ENCODE results near the gene NCOR1.
"Not testable (repeated sequence)": the region's sequence is repeated elsewhere in the genome, so short reads cannot be mapped to it uniquely, and the experiment has no call there.

Gene NCOR1

GRCh38 chr17:16211590-16211989 lies 3.7 kb downstream of the NCOR1 start:
- Histone ChIP-seq H2BK12ac (ENCODE audit: low read length in 2 of 2) (no peak overlapping the region), H4K91ac (ENCODE audit: low read length) (no peak overlapping the region), H3K36me3 (ENCODE audit: control insufficient read depth in 1 of 2, insufficient read depth in 2 of 2, low read depth in 1 of 2, low read length in 2 of 2) (no peaks in the 10 kb centered on the region), H4K8ac (ENCODE audit: low read length) (no peak overlapping the region), H2AK5ac (ENCODE audit: low read length, severe bottlenecking) (no peak overlapping the region), H3K27me3 (ENCODE audit: control insufficient read depth in 1 of 2, insufficient read depth in 1 of 2, low read length in 2 of 2) (no peaks in the 10 kb centered on the region), H3K23ac (ENCODE audit: low read length in 2 of 2) (no peak overlapping the region), H2BK15ac (ENCODE audit: low read depth, poor library complexity, severe bottlenecking) (no peak overlapping the region), H3K27ac (ENCODE audit: low read length, poor library complexity, severe bottlenecking) (no peak overlapping the region), H3K18ac (ENCODE audit: low read depth in 1 of 2, low read length in 2 of 2) (no peak overlapping the region), H3K4me2 (ENCODE audit: low read length, poor library complexity, severe bottlenecking) (no peak overlapping the region), H3K4me1 (ENCODE audit: control insufficient read depth, insufficient read depth, low read depth, low read length) (peaks cover 10% of the 10 kb centered on the region), H3K4me3 (ENCODE audit: insufficient read depth in 1 of 2, low read depth in 1 of 2, low read length in 2 of 2) (no peak overlapping the region), H3K4ac (ENCODE audit: low read depth in 1 of 2, low read length in 2 of 2) (no peak overlapping the region), H3K79me1 (replicated peaks; ENCODE audit: low read length, poor library complexity, severe bottlenecking) (no peaks in the 10 kb centered on the region), H3K9ac (ENCODE audit: low read length) (no peak overlapping the region), H3K9me3 (ENCODE audit: control insufficient read depth, low read length) (no peaks in the 10 kb centered on the region), H2BK5ac (ENCODE audit: low read depth, low read length, poor library complexity, severe bottlenecking) (no peak overlapping the region), H2BK120ac (ENCODE audit: low read depth, low read length) (no peak overlapping the region), H2AFZ (ENCODE audit: low read depth, low read length) (no peak overlapping the region), H3K14ac (ENCODE audit: low read length in 2 of 2) (no peak overlapping the region)
- no peak for DNase-seq
- 100% methylated on average over 1 of the region's 3 CpGs for WGBS

- 95% methylated on average over 6 of the region's 6 CpGs for WGBS
- not testable (repeated sequence) for H3K23ac ChIP-seq (ENCODE audit: low read length in 2 of 2); H2BK12ac ChIP-seq (ENCODE audit: low read length in 2 of 2); H4K91ac ChIP-seq (ENCODE audit: low read length); H2BK120ac ChIP-seq (ENCODE audit: low read depth, low read length); H3K79me1 ChIP-seq (replicated peaks; ENCODE audit: low read length, poor library complexity, severe bottlenecking); H3K14ac ChIP-seq (ENCODE audit: low read length in 2 of 2); H3K4me1 ChIP-seq (ENCODE audit: control insufficient read depth, insufficient read depth, low read depth, low read length); H3K36me3 ChIP-seq (ENCODE audit: control insufficient read depth in 1 of 2, insufficient read depth in 2 of 2, low read depth in 1 of 2, low read length in 2 of 2); H3K27ac ChIP-seq (ENCODE audit: low read length, poor library complexity, severe bottlenecking); H3K18ac ChIP-seq (ENCODE audit: low read depth in 1 of 2, low read length in 2 of 2); H3K4me3 ChIP-seq (ENCODE audit: insufficient read depth in 1 of 2, low read depth in 1 of 2, low read length in 2 of 2); H4K8ac ChIP-seq (ENCODE audit: low read length); H2AK5ac ChIP-seq (ENCODE audit: low read length, severe bottlenecking); H3K4me2 ChIP-seq (ENCODE audit: low read length, poor library complexity, severe bottlenecking); H3K9ac ChIP-seq (ENCODE audit: low read length); H2BK15ac ChIP-seq (ENCODE audit: low read depth, poor library complexity, severe bottlenecking); H2BK5ac ChIP-seq (ENCODE audit: low read depth, low read length, poor library complexity, severe bottlenecking); DNase-seq; H3K4ac ChIP-seq (ENCODE audit: low read depth in 1 of 2, low read length in 2 of 2); H2AFZ ChIP-seq (ENCODE audit: low read depth, low read length); H3K9me3 ChIP-seq (ENCODE audit: control insufficient read depth, low read length); H3K27me3 ChIP-seq (ENCODE audit: control insufficient read depth in 1 of 2, insufficient read depth in 1 of 2, low read length in 2 of 2)
Observed at GRCh38 chr17:16204763-16205162, 10.6 kb downstream of the NCOR1 start.

- not testable (repeated sequence) for H3K14ac ChIP-seq (ENCODE audit: low read length in 2 of 2); H4K8ac ChIP-seq (ENCODE audit: low read length); H2AK5ac ChIP-seq (ENCODE audit: low read length, severe bottlenecking); H2BK5ac ChIP-seq (ENCODE audit: low read depth, low read length, poor library complexity, severe bottlenecking); H3K18ac ChIP-seq (ENCODE audit: low read depth in 1 of 2, low read length in 2 of 2); H3K4me1 ChIP-seq (ENCODE audit: control insufficient read depth, insufficient read depth, low read depth, low read length); H2BK12ac ChIP-seq (ENCODE audit: low read length in 2 of 2); H3K9me3 ChIP-seq (ENCODE audit: control insufficient read depth, low read length); H2BK15ac ChIP-seq (ENCODE audit: low read depth, poor library complexity, severe bottlenecking); H2AFZ ChIP-seq (ENCODE audit: low read depth, low read length); H3K4ac ChIP-seq (ENCODE audit: low read depth in 1 of 2, low read length in 2 of 2); H3K36me3 ChIP-seq (ENCODE audit: control insufficient read depth in 1 of 2, insufficient read depth in 2 of 2, low read depth in 1 of 2, low read length in 2 of 2); H3K27ac ChIP-seq (ENCODE audit: low read length, poor library complexity, severe bottlenecking); H3K27me3 ChIP-seq (ENCODE audit: control insufficient read depth in 1 of 2, insufficient read depth in 1 of 2, low read length in 2 of 2); H3K4me2 ChIP-seq (ENCODE audit: low read length, poor library complexity, severe bottlenecking); H4K91ac ChIP-seq (ENCODE audit: low read length); H3K23ac ChIP-seq (ENCODE audit: low read length in 2 of 2); H3K79me1 ChIP-seq (replicated peaks; ENCODE audit: low read length, poor library complexity, severe bottlenecking); H2BK120ac ChIP-seq (ENCODE audit: low read depth, low read length)
- peak; percentile 74 for DNase-seq
- peak overlapping the region; percentile 77 for H3K9ac ChIP-seq (ENCODE audit: low read length)
- H3K4me3 ChIP-seq (ENCODE audit: insufficient read depth in 1 of 2, low read depth in 1 of 2, low read length in 2 of 2): peak overlapping the region in 1 of 2 experiments; percentile 58
- 70% methylated on average over 5 of the region's 5 CpGs for WGBS
Observed at GRCh38 chr17:16202554-16203500, 12.5 kb downstream of the NCOR1 start.

GRCh38 chr17:16201693-16202131 lies 13.6 kb downstream of the NCOR1 start:
- not testable (repeated sequence) for H4K91ac ChIP-seq (ENCODE audit: low read length); H3K4ac ChIP-seq (ENCODE audit: low read depth in 1 of 2, low read length in 2 of 2); H3K4me2 ChIP-seq (ENCODE audit: low read length, poor library complexity, severe bottlenecking); H3K36me3 ChIP-seq (ENCODE audit: control insufficient read depth in 1 of 2, insufficient read depth in 2 of 2, low read depth in 1 of 2, low read length in 2 of 2); H3K14ac ChIP-seq (ENCODE audit: low read length in 2 of 2); H2AFZ ChIP-seq (ENCODE audit: low read depth, low read length); H3K4me1 ChIP-seq (ENCODE audit: control insufficient read depth, insufficient read depth, low read depth, low read length); H3K9ac ChIP-seq (ENCODE audit: low read length); H3K23ac ChIP-seq (ENCODE audit: low read length in 2 of 2); H3K4me3 ChIP-seq (ENCODE audit: insufficient read depth in 1 of 2, low read depth in 1 of 2, low read length in 2 of 2); H2BK5ac ChIP-seq (ENCODE audit: low read depth, low read length, poor library complexity, severe bottlenecking); H3K27ac ChIP-seq (ENCODE audit: low read length, poor library complexity, severe bottlenecking); H3K9me3 ChIP-seq (ENCODE audit: control insufficient read depth, low read length); H3K27me3 ChIP-seq (ENCODE audit: control insufficient read depth in 1 of 2, insufficient read depth in 1 of 2, low read length in 2 of 2); H3K79me1 ChIP-seq (replicated peaks; ENCODE audit: low read length, poor library complexity, severe bottlenecking); H2BK12ac ChIP-seq (ENCODE audit: low read length in 2 of 2); H2BK120ac ChIP-seq (ENCODE audit: low read depth, low read length); H4K8ac ChIP-seq (ENCODE audit: low read length); DNase-seq; H2BK15ac ChIP-seq (ENCODE audit: low read depth, poor library complexity, severe bottlenecking); H2AK5ac ChIP-seq (ENCODE audit: low read length, severe bottlenecking)
- peak overlapping the region in 1 of 2 experiments; percentile 12 for H3K18ac ChIP-seq (ENCODE audit: low read depth in 1 of 2, low read length in 2 of 2)
- 94% methylated on average over 13 of the region's 13 CpGs for WGBS

All from mesenchymal stem cell (in vitro differentiated cells and primary cell).